CD14-positive monocyte (primary cell): Measurements from ENCODE around the gene MSH2. TPM values are rescaled to one million over a fixed set of nuclear protein-coding genes. Genes with fewer than 3 reads are reported as not detected.

Experiments used
- DNase-seq, 3 donors: peaks; one replicate each; pipeline ENCODE4 v3.0.0-alpha.2; 2011 to 2022
- H2AFZ ChIP-seq: 2 replicates; pipeline ENCODE4 v1.6.0; 2012; ENCODE audit warnings: mild to moderate bottlenecking, low read depth, low read length, inconsistent platforms; ENCODE audit not compliant: insufficient read depth, poor library complexity, severe bottlenecking
- H3K27ac ChIP-seq, 2 donors: 1 replicate in 1 of 2; 2 replicates in 1 of 2; pipeline ENCODE4 v1.5.1; 2012 to 2013; ENCODE audit warnings: low read length in 2 of 2, control low read depth in 1 of 2, inconsistent platforms in 1 of 2, low read depth in 1 of 2, mild to moderate bottlenecking in 1 of 2
- H3K27me3 ChIP-seq, 2 donors: one replicate each; pipeline versions ENCODE4 v1.6.0 to v1.6.1; 2011 to 2013; ENCODE audit warnings: low read length in 2 of 2; ENCODE audit not compliant: control insufficient read depth in 2 of 2, insufficient read depth in 2 of 2
- H3K36me3 ChIP-seq, 2 donors: replicated peaks in 1 of 2; 1 replicate in 1 of 2; 2 replicates in 1 of 2; pipeline versions ENCODE4 v1.5.1 to v1.6.1; 2012 to 2013; ENCODE audit warnings: low read length in 2 of 2, control low read depth in 1 of 2, inconsistent platforms in 1 of 2, mild to moderate bottlenecking in 1 of 2; ENCODE audit not compliant: insufficient read depth in 2 of 2, control insufficient read depth in 1 of 2
- H3K4me1 ChIP-seq, 2 donors: 1 replicate in 1 of 2; 2 replicates in 1 of 2; pipeline versions ENCODE4 v1.5.1 to v1.6.1; 2012 to 2013; ENCODE audit warnings: low read length in 2 of 2, control low read depth in 1 of 2, inconsistent platforms in 1 of 2, mild to moderate bottlenecking in 1 of 2, moderate library complexity in 1 of 2; ENCODE audit not compliant: insufficient read depth in 2 of 2, control insufficient read depth in 1 of 2
- H3K4me2 ChIP-seq: replicated peaks from 2 replicates; pipeline ENCODE3; 2012; ENCODE audit warnings: low read length, moderate library complexity, mild to moderate bottlenecking; ENCODE audit not compliant: poor library complexity, severe bottlenecking; ENCODE audit errors: extremely low read depth
- H3K4me3 ChIP-seq, 3 experiments: fragments of 200-600 bp in 1 of 3; sonication (generic) in 1 of 3; replicated peaks in 1 of 3; 1 replicate in 2 of 3; 2 replicates in 1 of 3; pipeline ENCODE4 v1.5.1; 2011 to 2013; ENCODE audit warnings: low read length in 3 of 3, mild to moderate bottlenecking in 3 of 3, control low read depth in 2 of 3, low read depth in 2 of 3, inconsistent platforms in 1 of 3, moderate library complexity in 1 of 3
- H3K79me2 ChIP-seq: 2 replicates; pipeline ENCODE4 v1.6.0; 2012; ENCODE audit warnings: mild to moderate bottlenecking, control low read depth, inconsistent platforms, low read length, moderate library complexity; ENCODE audit not compliant: insufficient read depth
- H3K9ac ChIP-seq: 2 replicates; pipeline ENCODE4 v1.6.0; 2017; ENCODE audit warnings: low read length, mild to moderate bottlenecking; ENCODE audit not compliant: insufficient read depth, poor library complexity, severe bottlenecking
- H3K9me3 ChIP-seq, 2 donors: replicated peaks in 1 of 2; 1 replicate in 1 of 2; 2 replicates in 1 of 2; pipeline versions ENCODE4 v1.5.1 to v1.6.1; 2012 to 2013; ENCODE audit warnings: low read length in 2 of 2, control low read depth in 1 of 2; ENCODE audit not compliant: control insufficient read depth in 1 of 2, insufficient read depth in 1 of 2
- H4K20me1 ChIP-seq: 2 replicates; pipeline ENCODE4 v1.6.0; 2012; ENCODE audit warnings: mild to moderate bottlenecking, low read length, control low read depth, moderate library complexity; ENCODE audit not compliant: insufficient read depth
- H3K27ac Mint-ChIP-seq, 7 donors: one replicate each; pipeline ENCODE4 v1.8.0; 2020; ENCODE audit warnings: mild to moderate bottlenecking in 7 of 7, mixed read lengths in 7 of 7, moderate library complexity in 6 of 7, inconsistent platforms in 2 of 7
- H3K27me3 Mint-ChIP-seq, 3 donors: one replicate each; pipeline ENCODE4 v1.8.0; 2021 to 2022; ENCODE audit warnings: low read depth in 3 of 3, mild to moderate bottlenecking in 3 of 3, mixed read lengths in 3 of 3, moderate library complexity in 3 of 3, inconsistent platforms in 1 of 3
- H3K36me3 Mint-ChIP-seq, 2 donors: one replicate each; pipeline ENCODE4 v1.8.0; 2020; ENCODE audit warnings: mixed read lengths in 2 of 2, inconsistent platforms in 1 of 2, mild to moderate bottlenecking in 1 of 2
- H3K4me1 Mint-ChIP-seq: one replicate; pipeline ENCODE4 v1.8.0; 2020; ENCODE audit warnings: mild to moderate bottlenecking, mixed read lengths
- H3K4me3 Mint-ChIP-seq, 2 donors: one replicate each; pipeline ENCODE4 v1.8.0; 2020; ENCODE audit warnings: mild to moderate bottlenecking in 2 of 2, mixed read lengths in 2 of 2, moderate library complexity in 1 of 2
- H3K9me3 Mint-ChIP-seq, 7 donors: one replicate each; pipeline ENCODE4 v1.8.0; 2020 to 2022; ENCODE audit warnings: mixed read lengths in 7 of 7, mild to moderate bottlenecking in 6 of 7, moderate library complexity in 6 of 7, inconsistent platforms in 2 of 7
- CTCF ChIP-seq: fragments of 200-600 bp; IDR thresholded peaks from one replicate; pipeline ENCODE4 v1.8.0; 2022; ENCODE audit warnings: antibody characterized with exemption, mild to moderate bottlenecking
- WGBS: methylation state at CpG from one replicate; pipeline ENCODE4 v1.1.5; 2013; ENCODE audit warnings: missing lambda C conversion rate; ENCODE audit not compliant: insufficient coverage; 5-methylcytosine and 5-hydroxymethylcytosine counted together
- intact Hi-C, 2 donors: fragments of 100-400 bp; cut with micrococcal nuclease; formaldehyde crosslinking; loops; one replicate each; pipeline versions ENCODE4 v1.15.0 to v1.15.1; 2023
- polyA plus RNA-seq, 3 donors: library from polyadenylated mRNA; depleted of rRNA in 1 of 3; unstranded in 2 of 3; stranded (reverse) in 1 of 3; fragments of 300-500 nt in 2 of 3; fragments of >200 nt in 1 of 3; fragmentation: Illumina TruSeq in 2 of 3; gene quantifications; 1 replicate in 2 of 3; 2 replicates in 1 of 3; pipeline ENCODE4 v1.2.3, GENCODE V29; 2012 to 2021

Gene MSH2
- polyA plus RNA-seq, 3 donors: 1.5 to 2.8 (median 2.0) TPM

GRCh38 chr2:47455411-47455810 lies 52.5 kb downstream of the MSH2 start:
- H3K4me3 Mint-ChIP-seq: no peak overlapping the region
- H3K36me3 Mint-ChIP-seq: peaks cover 12 to 25% of the 10 kb centered on the region in 2 donors
- no peak for DNase-seq
- intact Hi-C loops: no loop called here
- peaks cover 0 to 5% (median 0%) of the 10 kb centered on the region in 7 donors for H3K9me3 Mint-ChIP-seq
- Histone ChIP-seq H2AFZ (no peak overlapping the region), H3K27ac (no peak overlapping the region), H3K9ac (no peak overlapping the region), H3K79me2 (no peaks in the 10 kb centered on the region), H3K27me3 (no peaks in the 10 kb centered on the region), H3K4me2 (no peak overlapping the region), H3K36me3 (no peaks in the 10 kb centered on the region), H3K9me3 (no peaks in the 10 kb centered on the region), H4K20me1 (no peaks in the 10 kb centered on the region), H3K4me3 (no peak overlapping the region), H3K4me1 (peaks cover 12 to 19% of the 10 kb centered on the region in 2 donors)
- H3K27ac Mint-ChIP-seq: no peak overlapping the region
- no peaks in the 10 kb centered on the region for H3K27me3 Mint-ChIP-seq
- peaks cover 24% of the 10 kb centered on the region for H3K4me1 Mint-ChIP-seq
- TF ChIP-seq CTCF: no peak
- no CpG with 5 or more reads among the region's 3 CpGs for WGBS

- peak in 1 of 3 donors; percentile 4 for DNase-seq
- Mint-ChIP-seq H3K27me3 (no peaks in the 10 kb centered on the region), H3K4me1 (peaks cover 24% of the 10 kb centered on the region), H3K36me3 (peaks cover 4 to 19% of the 10 kb centered on the region in 2 donors), H3K4me3 (no peak overlapping the region), H3K9me3 (peaks cover 0 to 5% (median 0%) of the 10 kb centered on the region in 7 donors), H3K27ac (peak overlapping the region in 4 of 7 donors; percentile 27 to 66 (median 44))
- Histone ChIP-seq H3K27me3 (no peaks in the 10 kb centered on the region), H3K9me3 (no peaks in the 10 kb centered on the region), H2AFZ (peak overlapping the region; percentile 56), H3K9ac (no peak overlapping the region), H3K4me2 (peak overlapping the region; percentile 29), H3K4me1 (peaks cover 12 to 19% of the 10 kb centered on the region in 2 donors), H3K36me3 (no peaks in the 10 kb centered on the region), H3K4me3 (peak overlapping the region in 1 of 3 experiments; percentile 24), H4K20me1 (no peaks in the 10 kb centered on the region), H3K27ac (peak overlapping the region in 1 of 2 donors; percentile 38), H3K79me2 (no peaks in the 10 kb centered on the region)
- intact Hi-C loops: no loop called here
- TF ChIP-seq CTCF: no peak
- no CpG with 5 or more reads among the region's 3 CpGs for WGBS
These were observed 53.9 kb downstream of the MSH2 start for GRCh38 chr2:47456851-47457250.
